Left lung (tissue), 10 donors: ENCODE data around the gene ATG13. TPM values are rescaled to one million over a fixed set of nuclear protein-coding genes. Genes with fewer than 3 reads are reported as not detected.

Experiments used
- ATAC-seq: fragments of 200-7000 bp; cut with Tn5 transposase; one replicate; pipeline ENCODE4 v1.9.1; 2020; ENCODE audit warnings: moderate library complexity
- DNase-seq, 4 donors: peaks; one replicate each; pipeline ENCODE4 v3.0.0-alpha.2; 2013 to 2020
- H3K27ac ChIP-seq, 2 donors: fragments of 200-600 bp; sonication (generic) in 1 of 2; one replicate each; pipeline versions ENCODE4 v1.5.0 to v1.8.0; 2020 to 2021
- H3K27me3 ChIP-seq, 2 donors: fragments of 200-600 bp; sonication (generic) in 1 of 2; one replicate each; pipeline versions ENCODE4 v1.5.0 to v1.8.0; 2020 to 2021
- H3K36me3 ChIP-seq, 2 donors: fragments of 200-600 bp; sonication (generic) in 1 of 2; one replicate each; pipeline versions ENCODE4 v1.5.0 to v1.8.0; 2020 to 2021
- H3K4me1 ChIP-seq, 2 donors: fragments of 200-600 bp; one replicate each; pipeline ENCODE4 v1.8.0; 2021
- H3K4me3 ChIP-seq, 2 donors: fragments of 200-600 bp; sonication (generic) in 1 of 2; one replicate each; pipeline versions ENCODE4 v1.5.0 to v1.8.0; 2020 to 2021; ENCODE audit warnings: mild to moderate bottlenecking in 1 of 2
- H3K9me3 ChIP-seq, 2 donors: fragments of 200-600 bp; sonication (generic) in 1 of 2; one replicate each; pipeline versions ENCODE4 v1.5.0 to v1.8.0; 2020 to 2021
- CTCF ChIP-seq, 2 donors: fragments of 200-600 bp; sonication (generic) in 1 of 2; IDR thresholded peaks; one replicate each; pipeline versions ENCODE4 v1.5.0 to v1.8.0; 2021; ENCODE audit warnings: antibody characterized with exemption in 2 of 2
- intact Hi-C, 2 donors: fragments of 100-400 bp; cut with DNase I; formaldehyde crosslinking; loops; one replicate each; pipeline versions ENCODE4 v1.11.2 to v1.14.2; 2022
- polyA plus RNA-seq, 6 donors: library from polyadenylated mRNA; unstranded; fragments of 120-200 nt; gene quantifications; one replicate each; pipeline ENCODE4 v1.2.1, GENCODE V29; 2013; ENCODE audit not compliant: insufficient read length in 6 of 6
- total RNA-seq, 2 donors: library from RNA; stranded (reverse); fragmentation: NEBNext Ultra II Directional; extraction: Animal tissue kit (Norgen Biotek cat#: 25700); gene quantifications; one replicate each; pipeline ENCODE4 v1.2.1, GENCODE V29; 2021
- donor health status: DM: no; HTN: yes; CAD: no.
- donor health status: DM: no; HTN: no; CAD: no.

ATG13 gene
- total and polyA plus RNA-seq, 8 donors, result 47.1 to 58.2 (median 52.3) TPM

- intact Hi-C loops, result no loop called here
- Histone ChIP-seq H3K27me3 (no peaks in the 10 kb centered on the region), H3K27ac (no peak overlapping the region), H3K4me3 (no peak overlapping the region), H3K4me1 (peaks cover 0 to 5% of the 10 kb centered on the region in 2 donors), H3K9me3 (no peaks in the 10 kb centered on the region), H3K36me3 (peaks cover 0 to 98% of the 10 kb centered on the region in 2 donors)
- no peak for TF ChIP-seq CTCF (IDR thresholded peaks at IDR 0.05)
- ATAC-seq (no peak), DNase-seq (no peak)
Observed at GRCh38 chr11:46658259-46658658, 40.9 kb downstream of the ATG13 start.

GRCh38 chr11:46659908-46660307 lies 42.6 kb downstream of the ATG13 start:
- no peak for DNase-seq
- TF ChIP-seq CTCF (IDR thresholded peaks at IDR 0.05), result no peak
- H3K27ac ChIP-seq, result peak overlapping the region in 1 of 2 donors; percentile 50
- intact Hi-C loops, result no loop called here
- H3K27me3 ChIP-seq, result no peaks in the 10 kb centered on the region
- no peaks in the 10 kb centered on the region for H3K9me3 ChIP-seq
- H3K4me1 ChIP-seq, result peaks cover 0 to 5% of the 10 kb centered on the region in 2 donors
- H3K36me3 ChIP-seq, result peaks cover 0 to 97% of the 10 kb centered on the region in 2 donors
- no peak for ATAC-seq
- H3K4me3 ChIP-seq, result no peak overlapping the region

GRCh38 chr11:46661836-46662235 lies 44.5 kb downstream of the ATG13 start:
- DNase-seq (no peak), ATAC-seq (no peak)
- Histone ChIP-seq H3K36me3 (peaks cover 0 to 97% of the 10 kb centered on the region in 2 donors), H3K4me3 (no peak overlapping the region), H3K27me3 (no peaks in the 10 kb centered on the region), H3K9me3 (no peaks in the 10 kb centered on the region), H3K27ac (no peak overlapping the region), H3K4me1 (peaks cover 0 to 5% of the 10 kb centered on the region in 2 donors)
- intact Hi-C loops, result no loop called here
- TF ChIP-seq CTCF (IDR thresholded peaks at IDR 0.05), result no peak

GRCh38 chr11:46662366-46662765 lies 45.0 kb downstream of the ATG13 start:
- DNase-seq (no peak), ATAC-seq (no peak)
- intact Hi-C loops, result no loop called here
- TF ChIP-seq CTCF (IDR thresholded peaks at IDR 0.05), result no peak
- Histone ChIP-seq H3K27me3 (no peaks in the 10 kb centered on the region), H3K36me3 (peaks cover 0 to 97% of the 10 kb centered on the region in 2 donors), H3K4me1 (peaks cover 0 to 5% of the 10 kb centered on the region in 2 donors), H3K4me3 (no peak overlapping the region), H3K27ac (no peak overlapping the region), H3K9me3 (no peaks in the 10 kb centered on the region)

- intact Hi-C loops, result no loop called here
- H3K27ac ChIP-seq, result no peak overlapping the region
- no peak overlapping the region for H3K4me3 ChIP-seq
- DNase-seq (no peak), ATAC-seq (no peak)
- no peak for TF ChIP-seq CTCF (IDR thresholded peaks at IDR 0.05)
- peaks cover 0 to 97% of the 10 kb centered on the region in 2 donors for H3K36me3 ChIP-seq
- peaks cover 0 to 5% of the 10 kb centered on the region in 2 donors for H3K4me1 ChIP-seq
- H3K9me3 ChIP-seq, result no peaks in the 10 kb centered on the region
- no peaks in the 10 kb centered on the region for H3K27me3 ChIP-seq
Observed at GRCh38 chr11:46663277-46663940, 46.1 kb downstream of the ATG13 start.
